Chondrocyte (in vitro differentiated cells): ENCODE data around the gene SDK2. TPM values are rescaled to one million over a fixed set of nuclear protein-coding genes. Genes with fewer than 3 reads are reported as not detected.
A peak's percentile ranks its signal among the peaks of the same experiment; 100 is the strongest.

Experiments
- DNase-seq: peaks from one replicate; pipeline ENCODE4 v3.0.0; 2021; ENCODE audit warnings: mixed read lengths, low spot score
- H3K27ac Mint-ChIP-seq: one replicate; pipeline ENCODE4 v1.8.0; 2021; ENCODE audit warnings: mild to moderate bottlenecking, moderate library complexity, mixed read lengths; ENCODE audit not compliant: unreplicated experiment
- H3K27me3 Mint-ChIP-seq: 2 replicates; pipeline ENCODE4 v1.8.0; 2021; ENCODE audit warnings: low read depth, mixed read lengths
- H3K36me3 Mint-ChIP-seq: 2 replicates; pipeline ENCODE4 v1.8.0; 2021; ENCODE audit warnings: low read depth, mixed read lengths
- H3K4me1 Mint-ChIP-seq: 2 replicates; pipeline ENCODE4 v1.8.0; 2021; ENCODE audit warnings: low read depth, mild to moderate bottlenecking, mixed read lengths
- H3K4me3 Mint-ChIP-seq: one replicate; pipeline ENCODE4 v1.8.0; 2021; ENCODE audit warnings: mild to moderate bottlenecking, moderate library complexity, mixed read lengths; ENCODE audit not compliant: unreplicated experiment
- H3K9me3 Mint-ChIP-seq: 2 replicates; pipeline ENCODE4 v1.8.0; 2021; ENCODE audit warnings: low read depth, mixed read lengths
- total RNA-seq: library from RNA; stranded (reverse); gene quantifications from 3 replicates; pipeline ENCODE4 v1.2.1, GENCODE V29; 2021
- TF ChIP-seq, protein P1 (sequence below): fragments of 200-600 bp; sonication (generic); IDR thresholded peaks from 2 replicates; pipeline ENCODE4 v1.5.0; 2021; ENCODE audit warnings: antibody characterized with exemption, mild to moderate bottlenecking, moderate library complexity

SDK2 gene
- total RNA-seq, 1 donor from 2014 or later, result 15.8 TPM

DNA sequence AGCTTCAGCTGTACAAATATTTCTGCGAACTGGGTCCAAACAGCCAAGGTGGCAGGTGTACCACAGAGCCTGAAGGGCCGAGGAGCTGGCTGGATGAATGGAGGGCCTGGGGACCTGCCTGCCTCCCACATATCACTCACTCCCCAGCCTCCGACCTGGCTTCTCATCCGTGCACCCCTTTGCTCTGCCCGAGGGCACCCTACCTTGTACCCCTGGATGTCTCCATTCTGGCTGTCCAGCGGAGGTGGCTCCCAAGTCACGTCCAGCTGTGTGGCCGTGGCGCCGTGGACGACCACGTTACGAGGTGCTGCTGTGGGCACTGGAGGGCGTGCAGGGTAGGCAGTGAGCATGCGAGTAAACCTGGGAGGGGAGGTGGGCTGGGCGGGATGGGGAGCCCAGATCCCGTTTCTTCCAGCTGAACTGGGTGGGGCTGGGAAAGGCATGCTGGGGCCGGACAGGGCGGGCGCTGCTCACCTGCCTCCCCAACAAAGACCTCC, 265.2 kb downstream of the SDK2 start:
- TF ChIP-seq, protein P1, sequence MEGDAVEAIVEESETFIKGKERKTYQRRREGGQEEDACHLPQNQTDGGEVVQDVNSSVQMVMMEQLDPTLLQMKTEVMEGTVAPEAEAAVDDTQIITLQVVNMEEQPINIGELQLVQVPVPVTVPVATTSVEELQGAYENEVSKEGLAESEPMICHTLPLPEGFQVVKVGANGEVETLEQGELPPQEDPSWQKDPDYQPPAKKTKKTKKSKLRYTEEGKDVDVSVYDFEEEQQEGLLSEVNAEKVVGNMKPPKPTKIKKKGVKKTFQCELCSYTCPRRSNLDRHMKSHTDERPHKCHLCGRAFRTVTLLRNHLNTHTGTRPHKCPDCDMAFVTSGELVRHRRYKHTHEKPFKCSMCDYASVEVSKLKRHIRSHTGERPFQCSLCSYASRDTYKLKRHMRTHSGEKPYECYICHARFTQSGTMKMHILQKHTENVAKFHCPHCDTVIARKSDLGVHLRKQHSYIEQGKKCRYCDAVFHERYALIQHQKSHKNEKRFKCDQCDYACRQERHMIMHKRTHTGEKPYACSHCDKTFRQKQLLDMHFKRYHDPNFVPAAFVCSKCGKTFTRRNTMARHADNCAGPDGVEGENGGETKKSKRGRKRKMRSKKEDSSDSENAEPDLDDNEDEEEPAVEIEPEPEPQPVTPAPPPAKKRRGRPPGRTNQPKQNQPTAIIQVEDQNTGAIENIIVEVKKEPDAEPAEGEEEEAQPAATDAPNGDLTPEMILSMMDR, result no peak
- Mint-ChIP-seq H3K27ac (no peak overlapping the region), H3K27me3 (no peaks in the 10 kb centered on the region), H3K4me1 (no peaks in the 10 kb centered on the region), H3K4me3 (no peak overlapping the region), H3K9me3 (no peaks in the 10 kb centered on the region), H3K36me3 (peaks cover 14% of the 10 kb centered on the region)
- no peak for DNase-seq

DNA sequence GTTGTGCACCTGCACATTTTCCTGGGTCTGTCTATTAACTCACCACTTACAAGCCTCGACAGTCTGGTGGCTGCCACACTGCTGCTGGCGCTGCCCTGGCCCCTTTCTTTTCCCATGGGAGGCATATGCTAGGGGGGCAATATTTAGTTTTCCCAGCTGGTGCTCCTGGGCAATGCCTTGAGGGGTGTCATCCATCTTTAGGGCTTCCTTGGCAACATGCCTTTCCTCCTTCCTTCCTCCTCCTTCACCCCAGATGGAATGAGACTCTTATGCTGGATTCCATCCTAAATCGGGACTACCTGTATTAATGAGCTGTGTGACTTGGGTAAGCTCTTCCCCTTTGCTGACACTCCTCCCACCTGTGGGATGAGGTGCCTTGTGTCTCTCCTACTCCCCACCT, 267.6 kb downstream of the SDK2 start:
- Mint-ChIP-seq H3K27ac (no peak overlapping the region), H3K36me3 (peaks cover 12% of the 10 kb centered on the region)

DNA sequence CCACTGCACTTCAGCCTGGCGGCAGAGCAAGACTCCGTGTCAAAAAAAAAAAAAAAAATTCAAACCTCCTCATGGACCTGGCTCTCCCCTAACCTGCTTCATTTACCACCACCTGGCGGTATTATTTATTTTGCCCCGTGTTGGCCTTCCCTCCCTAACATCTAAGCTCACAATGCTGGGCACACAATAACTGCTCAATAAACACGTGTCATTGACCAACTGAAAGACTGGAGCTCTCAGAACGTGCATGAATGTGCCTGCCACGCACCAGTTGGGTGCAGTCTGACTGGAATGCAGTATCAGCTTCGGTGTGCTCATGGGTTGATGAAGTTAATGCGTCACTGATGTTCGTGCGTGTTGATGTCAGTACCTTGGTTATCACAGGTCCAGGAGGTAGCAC, 268.1 kb downstream of the SDK2 start:
- no peaks in the 10 kb centered on the region for H3K9me3 Mint-ChIP-seq
- H3K27me3 Mint-ChIP-seq, result no peaks in the 10 kb centered on the region
- no peak overlapping the region for H3K4me3 Mint-ChIP-seq
- TF ChIP-seq, protein P1, result no peak
- DNase-seq, result no peak
- peaks cover 12% of the 10 kb centered on the region for H3K36me3 Mint-ChIP-seq
- peaks cover 4% of the 10 kb centered on the region for H3K4me1 Mint-ChIP-seq
- no peak overlapping the region for H3K27ac Mint-ChIP-seq

More for the DNA sequence above, 267.6 kb downstream of the SDK2 start:
- no peak for DNase-seq
- H3K4me1 Mint-ChIP-seq, result no peaks in the 10 kb centered on the region
- no peak overlapping the region for H3K4me3 Mint-ChIP-seq
- no peaks in the 10 kb centered on the region for H3K9me3 Mint-ChIP-seq
- no peaks in the 10 kb centered on the region for H3K27me3 Mint-ChIP-seq
- TF ChIP-seq, protein P1, result no peak

DNA sequence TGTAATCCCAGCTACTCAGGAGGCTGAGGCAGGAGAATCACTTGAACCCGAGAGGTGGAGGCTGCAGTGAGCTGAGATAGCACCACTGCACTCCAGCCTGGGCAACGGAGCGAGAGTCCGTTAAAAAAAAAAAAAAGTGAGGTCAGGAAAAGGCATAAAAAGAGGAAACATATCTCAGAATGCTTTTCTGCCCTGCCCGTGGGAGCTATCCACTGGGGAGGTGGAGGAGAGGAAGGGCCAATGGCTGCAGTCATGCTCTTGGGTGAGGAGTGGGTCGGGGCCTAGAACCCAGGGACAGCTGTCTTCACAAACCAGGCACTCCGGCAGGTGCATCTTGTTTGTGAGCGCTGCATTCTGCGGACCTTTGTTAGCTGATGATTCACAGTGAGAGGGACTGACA, 272.4 kb downstream of the SDK2 start:
- no peaks in the 10 kb centered on the region for H3K9me3 Mint-ChIP-seq
- TF ChIP-seq, protein P1, result no peak
- H3K27ac Mint-ChIP-seq, result no peak overlapping the region
- no peak overlapping the region for H3K4me3 Mint-ChIP-seq
- DNase-seq, result no peak
- no peaks in the 10 kb centered on the region for H3K27me3 Mint-ChIP-seq
- peaks cover 8% of the 10 kb centered on the region for H3K4me1 Mint-ChIP-seq
- peaks cover 11% of the 10 kb centered on the region for H3K36me3 Mint-ChIP-seq

DNA sequence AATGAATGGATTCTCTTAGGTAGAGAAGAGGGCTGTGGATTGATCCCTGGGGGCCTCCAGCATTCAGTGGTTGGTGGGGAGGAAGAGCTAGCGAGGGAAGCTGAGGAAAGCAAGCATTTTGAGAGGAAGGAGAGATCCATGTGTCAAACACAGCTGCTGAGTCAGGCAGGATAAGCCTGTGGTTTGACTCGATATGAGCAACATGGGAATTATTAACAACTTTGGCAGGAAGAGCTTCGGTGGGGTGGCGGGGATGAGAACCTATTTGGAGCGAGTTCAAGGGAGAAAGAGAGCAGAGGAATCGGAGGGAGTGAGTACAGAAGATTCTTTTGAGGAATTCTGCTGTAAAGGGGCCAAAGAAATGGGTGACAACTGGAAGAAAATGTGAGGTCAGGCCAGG, 273.0 kb downstream of the SDK2 start:
- Mint-ChIP-seq H3K36me3 (peaks cover 8% of the 10 kb centered on the region), H3K4me3 (no peak overlapping the region), H3K9me3 (no peaks in the 10 kb centered on the region), H3K27me3 (no peaks in the 10 kb centered on the region), H3K27ac (peak overlapping the region; percentile 49), H3K4me1 (peaks cover 8% of the 10 kb centered on the region)
- TF ChIP-seq, protein P1, result no peak
- no peak for DNase-seq
